ENCODE data around the gene ZBTB21.
A peak's percentile ranks its signal among the peaks of the same experiment; 100 is the strongest.

ZBTB21 gene

DNA sequence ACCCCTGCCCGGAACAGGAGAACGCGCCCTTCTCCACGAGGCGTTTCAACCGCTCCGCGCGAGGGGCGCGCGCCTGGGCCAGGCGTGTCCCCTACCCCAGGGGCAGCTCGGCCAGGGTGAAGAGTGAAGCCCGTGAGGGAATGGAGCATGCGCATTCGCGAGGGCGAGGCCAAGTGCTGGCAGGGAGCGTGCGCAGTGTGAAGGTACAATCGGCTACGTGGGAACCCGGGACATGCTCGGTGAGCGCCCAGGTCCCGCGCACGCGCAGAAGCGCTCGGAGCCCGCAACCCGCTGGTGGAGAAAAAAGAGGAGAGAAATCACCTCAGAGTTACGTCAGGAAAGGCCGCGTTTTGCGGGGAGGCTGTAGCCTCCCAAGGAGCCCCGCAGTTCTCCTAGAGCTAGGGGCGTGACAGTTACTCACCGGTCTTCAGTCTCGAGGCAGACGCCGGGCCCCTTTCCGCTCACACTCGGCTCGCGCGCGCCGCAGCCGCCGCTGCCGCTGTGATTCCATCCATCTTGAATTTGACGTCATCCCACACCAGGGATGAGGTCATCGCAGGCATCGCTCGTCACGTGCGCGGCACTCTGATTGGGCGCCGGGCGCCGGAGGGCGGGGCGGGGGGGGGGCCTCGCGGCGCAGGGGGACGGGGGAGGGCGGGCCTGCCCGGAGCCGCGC, at the start of gene ZBTB21:
Gene ZBTB21 (minus strand): TSS at position 530 of the 676 bp plus-strand sequence. CDS start 16,265 bp downstream, outside the sequence.
- peak; percentile 97 for DNase-seq (ENCODE audit: low read depth)

DNA sequence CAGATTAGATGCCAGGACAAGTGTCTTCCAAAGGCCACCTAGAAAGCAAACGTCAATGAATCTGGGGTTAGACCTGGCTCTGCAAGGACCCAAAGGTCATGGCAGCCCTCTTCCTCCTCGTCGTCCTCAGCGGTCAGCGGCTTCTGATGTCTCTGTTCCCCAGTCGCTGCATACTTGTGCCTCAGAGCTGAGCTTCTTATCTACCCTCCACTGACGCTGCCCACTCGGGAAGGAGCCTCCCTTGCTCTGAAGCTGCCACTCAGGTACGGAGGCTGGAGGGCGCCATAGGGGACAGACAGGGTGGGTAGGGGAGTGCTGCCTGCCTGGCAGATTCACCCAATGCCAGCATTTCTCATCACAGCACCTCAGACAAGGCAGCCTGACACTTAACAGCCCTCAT, 49.6 kb upstream of the ZBTB21 start:
- DNase-seq (ENCODE audit: low read depth) = no peak

- no peak for DNase-seq (ENCODE audit: low read depth)
These were observed 49.0 kb upstream of the ZBTB21 start for GRCh38 chr21:42059141-42059540.

DNA sequence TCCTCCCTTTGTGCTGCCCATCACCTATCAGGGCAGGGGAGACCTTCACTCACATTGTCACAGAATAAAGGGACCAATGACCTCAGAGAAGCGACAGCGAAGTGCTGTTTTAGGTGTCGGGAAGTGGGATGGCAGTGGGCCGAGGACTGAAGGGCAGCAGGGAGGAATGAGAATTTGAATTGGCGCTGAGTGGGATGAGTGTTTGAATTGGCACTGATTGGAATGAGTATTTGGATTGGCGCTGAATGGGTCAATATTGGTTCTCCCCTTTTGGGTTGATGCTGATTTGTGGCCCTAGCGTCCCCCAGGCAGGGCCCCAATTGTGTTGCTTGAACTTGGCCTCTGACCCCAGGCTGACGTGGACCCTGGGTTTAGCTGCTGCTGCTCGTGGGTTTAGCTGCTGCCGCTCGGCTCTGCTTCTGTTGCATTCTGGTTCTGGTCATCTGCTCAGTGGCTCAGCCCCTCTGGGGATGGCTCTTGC, 48.5 kb upstream of the ZBTB21 start:
- DNase-seq (ENCODE audit: low read depth) = no peak

GRCh38 chr21:42057851-42058437, 47.8 kb upstream of the ZBTB21 start:
- no peak for DNase-seq (ENCODE audit: low read depth)

- DNase-seq (ENCODE audit: low read depth) = no peak
These were observed 47.0 kb upstream of the ZBTB21 start for GRCh38 chr21:42056996-42057689.

DNA sequence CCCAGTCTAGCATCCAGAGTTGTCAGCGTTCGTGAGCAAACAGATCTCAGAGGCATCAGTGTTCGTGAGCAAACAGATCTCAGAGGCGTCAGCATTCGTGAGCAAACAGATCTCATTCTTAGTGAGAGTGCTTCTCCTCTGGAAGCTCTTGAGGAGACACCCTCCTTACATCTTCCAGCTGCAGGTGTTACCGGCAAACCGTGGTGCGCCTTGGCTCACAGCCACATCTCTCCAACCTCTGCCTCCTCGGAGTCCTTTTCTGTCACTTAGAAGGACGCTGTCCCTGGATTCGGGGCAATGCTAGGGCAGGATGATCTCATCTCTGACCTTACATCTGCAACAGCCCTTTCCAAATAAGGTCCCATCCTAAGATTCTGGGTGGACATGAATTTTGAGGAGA, 46.3 kb upstream of the ZBTB21 start:
- DNase-seq (ENCODE audit: low read depth) = no peak

- DNase-seq (ENCODE audit: low read depth) = no peak
These were observed 45.3 kb upstream of the ZBTB21 start for GRCh38 chr21:42055425-42055824.

- no peak for DNase-seq (ENCODE audit: low read depth)
These were observed 41.6 kb upstream of the ZBTB21 start for GRCh38 chr21:42051788-42052187.

DNA sequence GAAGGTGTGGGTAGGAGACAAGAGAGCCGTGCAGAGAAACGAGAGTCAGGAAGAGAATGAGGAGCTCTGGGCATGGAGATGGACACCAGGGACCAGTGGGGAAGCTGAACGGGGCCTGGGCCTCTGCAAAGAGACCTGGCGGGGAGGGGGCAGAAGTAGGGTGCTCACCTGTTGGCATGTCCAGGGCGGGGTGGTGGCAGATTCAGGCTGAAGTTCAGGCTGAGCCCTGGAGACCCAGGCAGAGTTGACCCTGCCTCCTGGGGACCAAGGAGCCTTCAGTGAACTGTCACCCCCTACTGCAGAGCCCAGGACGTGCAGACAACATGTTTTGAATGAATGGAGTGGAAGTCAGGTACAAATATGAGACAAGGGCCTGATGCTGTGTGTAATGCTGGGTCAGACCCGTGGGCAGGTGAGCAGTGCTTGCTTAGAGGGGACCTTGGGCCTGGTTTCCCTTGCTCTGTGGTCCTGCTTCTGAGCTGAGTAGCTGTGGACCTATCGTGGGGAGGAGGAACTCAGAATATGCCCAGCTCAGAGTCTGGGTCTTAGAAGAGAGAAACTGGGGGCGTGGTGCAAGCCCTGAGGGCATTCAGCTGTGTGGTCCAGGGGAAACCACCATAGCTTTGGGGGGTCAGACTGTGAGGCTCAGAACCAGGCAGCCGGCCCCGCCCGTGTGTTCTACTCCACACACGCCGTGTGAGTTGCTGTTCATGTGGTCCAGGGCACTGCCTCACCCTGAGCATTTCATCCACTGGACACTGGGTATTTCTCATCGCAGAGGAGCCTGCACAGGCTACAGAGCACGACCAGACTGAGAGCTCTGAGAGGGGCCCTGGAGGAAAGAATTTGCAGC, 39.6 kb upstream of the ZBTB21 start:
- DNase-seq (ENCODE audit: low read depth) = no peak

DNA sequence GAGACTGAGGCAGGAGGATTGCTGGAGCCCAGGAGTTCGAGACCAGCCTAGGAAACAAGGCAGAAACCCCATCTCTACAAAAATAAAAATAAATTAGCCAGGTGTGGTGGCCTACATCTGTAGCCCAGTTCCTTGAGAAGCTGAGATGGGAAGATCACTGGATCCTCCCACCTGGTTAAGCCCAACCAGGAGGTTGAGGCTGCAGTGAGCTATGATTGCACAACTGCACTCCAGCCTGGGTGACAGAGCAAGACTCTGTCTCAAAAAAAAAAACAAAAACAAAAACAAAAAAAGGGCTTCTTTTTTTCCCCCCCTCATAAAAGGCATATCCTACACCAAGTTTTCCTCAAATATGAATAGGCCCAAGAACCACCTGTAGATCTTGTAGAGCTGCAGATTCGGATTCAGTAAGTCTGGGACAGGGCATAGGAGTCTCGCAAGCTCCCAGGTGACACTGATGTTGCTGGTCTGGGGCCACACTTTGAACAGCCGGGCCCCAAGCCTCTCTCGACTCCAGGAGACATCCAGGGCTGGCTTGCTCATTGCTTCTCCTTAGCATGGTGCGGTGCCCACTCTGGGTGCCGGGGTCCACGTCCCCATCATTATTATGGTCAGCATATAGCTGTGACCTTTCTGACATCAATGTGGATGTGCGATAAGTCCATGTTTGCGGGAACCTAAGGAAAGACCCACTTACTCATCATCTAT, 38.9 kb upstream of the ZBTB21 start:
- no peak for DNase-seq (ENCODE audit: low read depth)

- DNase-seq (ENCODE audit: low read depth) = no peak
These were observed 37.9 kb upstream of the ZBTB21 start for GRCh38 chr21:42047821-42048613.

DNA sequence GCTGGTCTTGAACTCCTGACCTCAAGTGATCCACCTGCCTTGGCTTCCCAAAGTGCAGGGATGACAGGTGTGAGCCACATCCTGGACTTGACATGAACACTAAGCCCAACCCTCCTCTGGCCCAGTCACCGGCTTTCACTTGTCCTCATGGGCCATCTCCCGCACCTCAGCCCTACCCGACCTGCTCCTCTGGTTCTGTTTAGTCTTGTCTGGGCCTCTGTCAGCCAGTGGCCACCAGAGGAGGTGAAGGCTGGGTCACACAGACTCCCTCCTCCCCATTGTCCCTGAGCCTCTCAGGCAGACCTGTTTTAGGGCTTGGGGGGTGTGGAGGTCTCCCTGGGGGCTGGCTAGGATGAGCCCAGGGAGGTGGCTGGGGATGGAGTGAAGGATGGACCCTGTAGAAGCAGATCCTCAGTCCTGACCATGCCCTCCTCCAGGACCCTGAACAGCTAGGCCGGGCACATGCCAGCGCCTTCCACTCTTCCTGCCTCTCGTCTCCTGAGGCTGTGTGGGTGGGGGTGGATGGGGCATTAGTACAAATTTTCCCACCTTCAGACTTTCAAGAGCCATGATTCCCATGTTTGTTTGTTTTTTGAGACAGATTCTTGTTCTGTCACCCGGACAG, 34.8 kb upstream of the ZBTB21 start:
- no peak for DNase-seq (ENCODE audit: low read depth)

DNA sequence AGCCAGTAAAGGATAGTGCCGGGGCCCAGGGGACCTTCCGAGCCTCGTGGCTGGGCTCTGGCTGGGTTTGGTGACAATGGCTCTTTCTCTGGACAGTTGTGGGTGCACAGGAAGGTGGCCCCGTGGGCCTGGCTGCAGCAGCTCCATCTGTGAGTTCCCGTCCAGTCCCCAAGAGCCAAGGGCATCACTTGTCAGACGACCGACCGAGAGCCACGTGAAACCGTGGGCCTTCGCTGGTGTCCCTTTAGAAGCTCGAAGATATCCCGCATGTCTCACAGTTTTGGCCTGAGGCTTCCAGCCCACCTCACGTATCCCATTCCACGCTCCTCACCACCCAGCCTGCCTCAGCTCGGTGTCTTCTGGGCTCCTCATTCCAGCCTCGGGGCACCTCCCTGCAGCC, 33.8 kb upstream of the ZBTB21 start:
- DNase-seq (ENCODE audit: low read depth) = no peak

GRCh38 chr21:42043201-42043895, 33.2 kb upstream of the ZBTB21 start:
- no peak for DNase-seq (ENCODE audit: low read depth)

DNA sequence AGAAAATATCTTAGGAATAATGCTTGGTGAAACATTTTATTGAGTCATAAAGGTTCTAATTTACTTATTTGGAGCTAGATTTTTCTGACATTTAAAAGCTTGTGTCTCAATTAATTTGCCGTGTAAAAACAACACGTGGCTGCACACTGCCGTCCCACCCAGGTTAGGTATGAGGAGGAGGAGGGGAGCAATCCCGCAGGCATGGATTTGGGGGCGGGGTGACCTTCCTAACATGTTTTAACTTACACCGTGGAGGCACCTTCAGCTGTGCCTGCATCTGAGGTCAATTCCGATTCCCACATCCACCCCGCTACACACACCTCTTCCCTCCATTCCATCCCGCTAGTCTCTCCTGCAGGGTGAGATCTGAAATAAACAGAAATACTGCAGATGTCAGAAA, 32.5 kb upstream of the ZBTB21 start:
- DNase-seq (ENCODE audit: low read depth) = no peak

DNA sequence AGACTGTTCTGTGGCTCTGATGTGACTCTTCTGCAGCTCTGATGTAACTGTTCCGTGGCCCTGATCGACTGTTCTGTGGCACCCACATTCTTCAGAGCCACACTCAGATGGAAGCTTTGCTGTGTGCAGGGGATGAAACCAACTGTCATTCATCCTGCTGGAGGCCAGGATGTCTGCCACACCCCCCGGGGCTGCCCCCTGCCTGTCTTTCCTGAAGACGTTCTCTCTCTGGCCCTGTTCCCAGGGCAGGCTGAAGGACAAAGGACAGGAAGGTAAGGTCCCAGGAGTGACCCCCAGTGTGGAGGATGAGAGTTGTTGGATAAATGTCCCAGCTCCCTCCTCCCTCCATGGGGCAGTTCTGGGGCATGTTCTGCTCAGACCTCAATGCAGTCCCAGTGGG, 31.6 kb upstream of the ZBTB21 start:
- DNase-seq (ENCODE audit: low read depth) = no peak

DNA sequence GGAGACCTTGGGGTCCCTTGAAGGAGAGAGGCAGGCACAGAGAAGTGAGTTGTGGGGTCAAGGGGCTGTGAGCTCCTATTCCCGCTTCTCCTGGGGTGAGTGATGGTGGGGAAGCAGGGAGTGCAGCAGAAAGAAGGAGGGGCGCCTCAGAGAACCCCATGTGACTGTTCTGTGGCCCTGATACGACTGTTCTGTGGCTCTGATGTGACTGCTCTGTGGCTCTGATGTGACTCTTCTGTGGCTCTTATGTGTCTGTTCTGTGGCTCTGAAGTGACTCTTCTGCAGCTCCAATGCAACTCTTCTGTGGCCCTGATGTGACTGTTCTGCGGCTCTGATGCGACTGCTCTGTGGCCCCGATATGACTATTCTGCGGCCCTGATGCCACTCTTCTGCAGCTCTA, 31.1 kb upstream of the ZBTB21 start:
- DNase-seq (ENCODE audit: low read depth) = no peak

DNA sequence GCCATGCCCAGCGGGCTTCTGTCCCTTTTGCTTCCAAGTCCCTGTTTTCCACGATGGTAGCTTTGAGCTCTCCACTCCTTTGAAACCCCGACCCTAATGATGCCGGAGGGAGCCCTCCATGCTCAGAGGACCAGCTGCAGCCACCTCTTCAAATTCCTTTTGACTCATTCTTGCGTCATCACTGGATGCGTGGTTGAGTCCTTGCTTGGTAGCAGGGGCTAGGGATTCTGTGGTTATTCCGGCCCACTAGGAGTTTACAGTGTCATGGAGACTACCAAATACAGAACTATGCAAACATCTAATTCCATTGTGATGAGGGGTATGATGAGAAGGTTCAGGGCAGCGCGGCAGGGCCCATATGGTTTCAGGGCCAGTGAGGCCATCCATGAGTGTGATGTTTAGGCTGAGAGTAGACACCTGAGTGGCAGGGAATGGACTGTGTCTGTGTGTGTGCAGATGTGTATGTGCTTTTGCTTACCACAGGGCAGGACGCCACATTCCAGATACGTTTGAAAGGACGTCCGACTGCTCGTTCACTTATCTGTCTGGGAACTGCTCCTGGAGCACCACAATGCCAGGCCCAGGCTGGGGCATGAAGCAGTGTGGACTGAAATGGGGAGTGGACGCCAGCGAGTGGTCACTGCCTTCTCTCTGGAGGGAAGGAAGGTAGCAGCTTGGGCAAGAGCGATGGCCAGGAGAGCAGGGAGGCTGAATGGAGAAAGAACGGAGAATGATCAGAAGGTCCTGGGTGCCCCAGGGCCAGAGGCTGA, 30.4 kb upstream of the ZBTB21 start:
- no peak for DNase-seq (ENCODE audit: low read depth)
